Skin of body (tissue), 3 donors: Measurements from ENCODE around the gene VSTM4. TPM values are rescaled to one million over a fixed set of nuclear protein-coding genes. Genes with fewer than 3 reads are reported as not detected.

Experiments used
- DNase-seq: peaks from one replicate; lab custom pipeline; 2025; lab: John Stamatoyannopoulos, UW
- small RNA-seq: library from RNA; depleted of rRNA; stranded (forward); fragments of <200 nt; gene quantifications from one replicate; pipeline ENCODE3, GENCODE V24; 2014; ENCODE audit warnings: low replicate concordance
- total RNA-seq: library from RNA; depleted of rRNA; stranded (reverse); fragments of >200 nt; gene quantifications from one replicate; pipeline ENCODE4 v1.2.3, GENCODE V29; 2014

The VSTM4 gene
- total RNA-seq, 1 donor from 2014 or later: 40.5 TPM

DNA sequence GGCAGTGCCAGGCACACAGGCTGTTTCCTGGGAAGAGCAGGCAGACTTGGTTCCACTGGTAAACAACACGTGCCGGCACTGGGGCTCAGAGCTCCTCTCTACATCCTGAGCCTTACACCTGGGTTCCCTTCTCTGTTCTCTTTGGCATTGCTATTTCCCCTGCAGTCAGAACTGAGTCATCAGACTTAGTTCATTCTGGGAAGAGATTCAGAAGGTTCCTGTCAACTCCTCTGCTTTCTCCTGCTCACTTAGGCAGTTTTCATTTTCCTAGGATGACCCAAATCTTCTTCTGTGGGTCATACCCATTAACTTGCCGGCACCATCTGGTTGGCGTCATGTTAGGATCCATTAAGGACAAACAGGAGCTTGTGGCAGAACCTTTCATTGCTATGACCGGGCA, 142.3 kb downstream of the VSTM4 start:
- no peak for DNase-seq

DNA sequence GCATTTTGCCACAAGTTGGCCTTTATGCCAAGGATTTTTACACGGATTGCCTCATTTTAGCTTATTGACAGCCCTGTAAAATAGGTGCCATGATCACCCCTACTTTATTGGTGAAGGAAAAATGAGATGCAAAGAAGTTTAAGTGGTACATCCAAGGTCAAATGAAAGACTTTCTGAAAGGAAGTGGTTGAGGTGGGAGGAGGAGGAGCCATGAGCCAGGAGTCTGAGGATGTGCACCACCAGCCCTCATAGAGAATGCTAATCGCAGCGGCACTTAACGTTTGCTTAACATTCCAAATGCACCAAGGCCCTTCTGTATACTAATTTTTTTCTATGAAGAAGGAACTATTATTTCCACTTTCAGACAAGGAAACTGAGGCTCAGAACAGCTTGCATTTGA, 144.7 kb downstream of the VSTM4 start:
- no peak for DNase-seq

DNA sequence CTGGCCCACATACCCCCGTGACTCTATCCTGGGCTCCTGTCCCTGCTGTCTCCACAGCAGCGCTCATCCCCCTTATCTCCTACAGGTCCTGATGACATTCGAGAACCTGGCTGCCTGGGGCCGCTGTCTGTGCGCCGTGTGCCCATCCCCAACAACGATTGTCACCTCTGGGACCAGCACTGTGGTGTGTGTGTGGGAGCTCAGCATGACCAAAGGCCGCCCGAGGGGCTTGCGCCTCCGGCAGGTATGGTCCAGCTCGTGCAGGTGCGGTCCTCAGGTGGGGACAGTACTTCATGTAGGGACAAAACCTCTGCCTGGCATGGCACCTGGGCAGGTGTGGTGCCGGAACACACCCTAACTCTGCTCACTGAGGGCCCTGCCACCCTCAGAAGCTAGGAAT, 145.3 kb downstream of the VSTM4 start:
- DNase-seq: no peak

DNA sequence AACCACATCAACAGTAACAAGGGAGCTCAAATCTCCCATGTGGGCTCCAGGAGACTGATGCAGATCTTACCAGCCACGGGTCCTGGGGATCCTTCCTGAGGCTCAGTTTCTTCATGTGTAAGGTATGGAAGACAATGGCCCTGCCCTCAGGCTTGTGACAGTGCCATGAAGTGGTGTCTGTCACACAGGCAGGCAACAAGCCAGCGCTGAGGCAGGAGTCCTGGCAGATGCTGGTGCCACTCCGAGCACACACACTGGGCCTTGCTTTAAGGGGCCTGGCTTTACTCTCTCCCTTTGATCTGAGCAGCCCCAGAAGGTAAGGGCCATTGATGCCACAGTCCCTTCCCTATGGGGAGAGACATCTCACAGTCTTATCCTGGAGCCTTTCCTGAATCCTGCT, 147.3 kb downstream of the VSTM4 start:
- no peak for DNase-seq

DNA sequence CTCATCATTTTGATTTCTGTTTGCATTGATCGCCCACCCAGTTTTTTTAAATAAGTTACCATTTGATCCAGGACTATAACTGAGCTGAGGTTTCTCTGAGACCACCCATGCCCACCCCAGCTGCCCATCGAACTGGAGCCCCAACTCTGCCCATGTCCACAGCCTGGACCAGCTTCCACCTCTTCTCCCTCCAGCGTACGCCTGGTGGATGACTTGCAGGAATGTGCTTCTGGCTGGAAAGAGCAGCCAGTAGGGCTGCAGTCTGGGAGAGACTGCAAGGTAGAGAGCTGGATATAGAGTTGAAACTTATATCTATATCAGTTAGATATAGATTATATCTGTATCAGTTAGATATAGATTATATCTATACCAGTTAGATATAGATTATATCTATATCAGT, 149.9 kb downstream of the VSTM4 start:
- no peak for DNase-seq

Small RNA genes within 50 kb of the gene (small RNA-seq; reads per million reads assigned to genes)
- not detected for gene MIR4294

Other genes with a start within 250 kb of the VSTM4 start
- gene LRRC18, start 175.7 kb downstream of the VSTM4 start, total RNA-seq: 0.39 TPM
- not detected for gene FAM170B, start 18.5 kb upstream of the VSTM4 start, total RNA-seq
- gene TMEM273, start 72.9 kb upstream of the VSTM4 start, total RNA-seq: 12.0 TPM
- 2.2 TPM for gene C10orf71, start 183.6 kb upstream of the VSTM4 start, total RNA-seq